ENCODE data around the gene CAPN12. TPM values are rescaled to one million over a fixed set of nuclear protein-coding genes. Genes with fewer than 3 reads are reported as not detected.

The CAPN12 gene
- total and polyA plus RNA-seq, 2 of the 4 experiments (the other 2 are of a cell fraction): 0.18 to 0.97 TPM

DNA sequence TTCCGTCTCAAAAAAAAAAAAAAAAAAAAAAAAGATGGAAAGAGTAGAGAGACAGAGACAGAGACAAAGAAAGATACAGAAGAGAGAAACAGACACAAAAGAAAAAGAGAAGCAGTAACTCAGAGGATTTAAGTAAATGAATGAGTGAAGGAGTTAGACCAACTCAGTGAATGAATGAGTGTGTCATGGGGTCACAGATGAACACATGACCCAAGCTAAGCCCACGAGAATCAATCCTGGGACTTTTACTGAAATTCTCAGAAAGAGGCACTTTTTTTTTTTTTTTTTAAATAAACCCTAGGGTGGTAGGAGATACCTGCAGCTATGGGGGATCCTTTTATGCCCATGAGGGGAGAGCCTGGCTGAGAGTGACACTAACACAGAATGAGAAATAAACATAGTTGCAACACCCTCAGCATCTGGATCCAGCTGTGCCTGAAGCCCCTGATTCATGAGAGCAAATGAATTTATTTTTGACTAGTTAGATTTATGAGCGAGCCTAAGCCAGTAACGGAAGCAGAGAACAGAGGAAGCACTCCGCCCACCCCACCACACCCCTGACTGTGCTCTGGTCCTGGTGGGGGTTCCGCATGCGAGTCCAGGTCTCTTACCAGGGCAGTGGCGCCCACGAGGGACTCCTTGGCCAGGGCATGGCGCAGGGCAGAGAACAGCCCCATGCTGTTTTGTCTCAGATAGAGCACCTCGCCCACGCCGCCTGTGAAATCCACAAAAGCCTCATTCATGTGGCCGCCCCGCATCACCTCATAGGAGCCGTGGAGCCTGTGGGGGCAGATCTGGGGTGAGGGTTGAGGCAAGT, 4.6 kb downstream of the CAPN12 start:
- Histone ChIP-seq H3K4me1 (ENCODE audit: control insufficient read depth, insufficient read depth, low read length) (peaks cover 4% of the 10 kb centered on the region), H2AFZ (replicated peaks; ENCODE audit: low read length, poor library complexity) (no peak overlapping the region), H3K9ac (ENCODE audit: low read depth, low read length) (no peak overlapping the region), H3K9me1 (ENCODE audit: insufficient read depth, low read length) (no peaks in the 10 kb centered on the region), H3K36me3 (ENCODE audit: control insufficient read depth, insufficient read depth, low read length) (no peaks in the 10 kb centered on the region), H2AK9ac (replicated peaks; ENCODE audit: low read depth, low read length, poor library complexity) (no peak overlapping the region), H4K91ac (ENCODE audit: insufficient read depth, low read depth, low read length) (no peak overlapping the region), H2BK5ac (ENCODE audit: low read depth, low read length, poor library complexity, severe bottlenecking) (no peak overlapping the region), H2AK5ac (ENCODE audit: low read depth, low read length) (no peak overlapping the region), H3K23ac (ENCODE audit: low read depth, low read length) (no peak overlapping the region), H2BK15ac (ENCODE audit: low read depth, low read length) (no peak overlapping the region), H2BK20ac (ENCODE audit: low read depth, low read length) (no peak overlapping the region), H3K4me2 (ENCODE audit: low read depth, low read length) (no peak overlapping the region), H3K56ac (ENCODE audit: extremely low read depth, insufficient read depth, low read length) (no peak overlapping the region), H3K14ac (replicated peaks; ENCODE audit: low read depth, low read length) (no peak overlapping the region), H2BK120ac (ENCODE audit: low read depth, low read length) (no peak overlapping the region), H4K20me1 (ENCODE audit: insufficient read depth, low read length) (peaks cover 8% of the 10 kb centered on the region), H4K5ac (ENCODE audit: low read depth, low read length) (no peak overlapping the region), H3K9me3 (ENCODE audit: control insufficient read depth, insufficient read depth, low read length) (no peaks in the 10 kb centered on the region), H4K8ac (ENCODE audit: low read depth in 2 of 2, low read length in 2 of 2) (no peak overlapping the region), H3K18ac (ENCODE audit: low read depth, low read length) (no peak overlapping the region), H3K4me3 (ENCODE audit: insufficient read depth, low read depth, low read length) (no peak overlapping the region), H3K4ac (ENCODE audit: low read depth, low read length) (no peak overlapping the region), H3K79me1 (ENCODE audit: low read depth in 1 of 2, low read length in 2 of 2) (no peaks in the 10 kb centered on the region), H3K27me3 (ENCODE audit: control insufficient read depth, insufficient read depth, low read length) (no peaks in the 10 kb centered on the region), H3K27ac (ENCODE audit: insufficient read depth, low read length) (no peak overlapping the region)
- ChIA-PET CTCF (no interaction called here), POLR2A (ENCODE audit: unreplicated experiment) (no interaction called here)
- DNase-seq: no peak
- no peak for ATAC-seq (ENCODE audit: low read depth)
- BruUV-seq (replicated peaks): no TSS peak
- TF ChIP-seq FOS (IDR thresholded peaks at IDR 0.05; ENCODE audit: low read depth, low read length) (no peak), RAD21 (IDR thresholded peaks at IDR 0.05; ENCODE audit: low read length) (no peak), NFE2L2 (IDR thresholded peaks at IDR 0.05; ENCODE audit: low read depth, low read length) (no peak), CHD1 (IDR thresholded peaks at IDR 0.05; ENCODE audit: low read depth, low read length) (no peak), RCOR1 (IDR thresholded peaks at IDR 0.05; ENCODE audit: insufficient replicate concordance, low read length) (no peak), MAFK (IDR thresholded peaks at IDR 0.05; ENCODE audit: low read depth, low read length) (no peak), MXI1 (IDR thresholded peaks at IDR 0.05; ENCODE audit: borderline replicate concordance, low read depth, low read length) (no peak)
- TF ChIP-seq, protein P1, sequence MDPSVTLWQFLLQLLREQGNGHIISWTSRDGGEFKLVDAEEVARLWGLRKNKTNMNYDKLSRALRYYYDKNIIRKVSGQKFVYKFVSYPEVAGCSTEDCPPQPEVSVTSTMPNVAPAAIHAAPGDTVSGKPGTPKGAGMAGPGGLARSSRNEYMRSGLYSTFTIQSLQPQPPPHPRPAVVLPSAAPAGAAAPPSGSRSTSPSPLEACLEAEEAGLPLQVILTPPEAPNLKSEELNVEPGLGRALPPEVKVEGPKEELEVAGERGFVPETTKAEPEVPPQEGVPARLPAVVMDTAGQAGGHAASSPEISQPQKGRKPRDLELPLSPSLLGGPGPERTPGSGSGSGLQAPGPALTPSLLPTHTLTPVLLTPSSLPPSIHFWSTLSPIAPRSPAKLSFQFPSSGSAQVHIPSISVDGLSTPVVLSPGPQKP (IDR thresholded peaks at IDR 0.05; ENCODE audit: borderline replicate concordance, low read depth, low read length): no peak
- TF ChIP-seq, protein P2, sequence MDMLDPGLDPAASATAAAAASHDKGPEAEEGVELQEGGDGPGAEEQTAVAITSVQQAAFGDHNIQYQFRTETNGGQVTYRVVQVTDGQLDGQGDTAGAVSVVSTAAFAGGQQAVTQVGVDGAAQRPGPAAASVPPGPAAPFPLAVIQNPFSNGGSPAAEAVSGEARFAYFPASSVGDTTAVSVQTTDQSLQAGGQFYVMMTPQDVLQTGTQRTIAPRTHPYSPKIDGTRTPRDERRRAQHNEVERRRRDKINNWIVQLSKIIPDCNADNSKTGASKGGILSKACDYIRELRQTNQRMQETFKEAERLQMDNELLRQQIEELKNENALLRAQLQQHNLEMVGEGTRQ (IDR thresholded peaks at IDR 0.05; ENCODE audit: low read depth, low read length): no peak
- intact Hi-C loops (cut with micrococcal nuclease): no loop called here
- in situ Hi-C loops (cut with MboI; ENCODE audit: low sequenced_read_pairs): loop anchor here (25.0 kb wide), 1 partner anchor 173 kb away; the partner anchor contains the start of gene CCER2
- WGBS, 2 experiments (ENCODE audit: extremely low coverage in 2 of 2, insufficient read length in 1 of 2): no CpG with 5 or more reads among the region's 16 CpGs
- dilution Hi-C loops (cut with HindIII; ENCODE audit: low sequenced_read_pairs, unreplicated experiment): no loop called here

Measured in IMR-90 (cell line).